Adrenal gland (tissue), 12 donors: ENCODE results near the gene SEMA4C. TPM values are rescaled to one million over a fixed set of nuclear protein-coding genes. Genes with fewer than 3 reads are reported as not detected.

Source experiments
- DNase-seq, 7 donors: peaks; one replicate each; pipeline ENCODE4 v3.0.0-alpha.2; 2019 to 2020
- H3K27ac ChIP-seq, 5 donors: fragments of 200-600 bp; sonication (generic) in 4 of 5; 1 replicate in 3 of 5; 2 replicates in 2 of 5; pipeline versions ENCODE4 v1.5.1 to v1.8.0; 2016 to 2020; ENCODE audit warnings: mild to moderate bottlenecking in 1 of 5
- H3K27me3 ChIP-seq: fragments of 200-600 bp; 2 replicates; pipeline ENCODE4 v1.8.0; 2021
- H3K36me3 ChIP-seq, 2 donors: fragments of 200-600 bp; replicated peaks in 1 of 2; 1 replicate in 1 of 2; 2 replicates in 1 of 2; pipeline versions ENCODE4 v1.5.1 to v1.8.0; 2018 to 2022
- H3K4me1 ChIP-seq, 2 donors: fragments of 200-600 bp; replicated peaks in 1 of 2; 1 replicate in 1 of 2; 2 replicates in 1 of 2; pipeline versions ENCODE4 v1.5.1 to v1.8.0; 2018 to 2021
- H3K4me3 ChIP-seq, 4 donors: fragments of 200-600 bp; sonication (generic) in 3 of 4; one replicate each; pipeline ENCODE4 v1.5.1; 2016 to 2018
- H3K9me3 ChIP-seq, 3 donors: fragments of 200-600 bp; sonication (generic) in 1 of 3; replicated peaks in 1 of 3; 1 replicate in 2 of 3; 2 replicates in 1 of 3; pipeline versions ENCODE4 v1.5.1 to v1.8.0; 2016 to 2021
- CTCF ChIP-seq, 6 experiments: fragments of 450-650 bp in 4 of 6; fragments of 200-600 bp in 2 of 6; sonication (generic) in 1 of 6; IDR thresholded peaks; 1 replicate in 5 of 6; 2 replicates in 1 of 6; pipeline versions ENCODE4 v1.5.1 to v1.8.0; 2016 to 2021; ENCODE audit warnings: antibody characterized with exemption in 6 of 6, mild to moderate bottlenecking in 2 of 6, moderate library complexity in 1 of 6
- POLR2A ChIP-seq, 2 donors: fragments of 450-650 bp; IDR thresholded peaks; one replicate each; pipeline ENCODE4 v1.6.1; 2017; ENCODE audit warnings: antibody characterized with exemption in 2 of 2, mild to moderate bottlenecking in 2 of 2, moderate library complexity in 1 of 2
- WGBS, 4 donors: extraction: QIAGEN DNeasy Blood & Tissue Kit in 2 of 4; methylation state at CpG; one replicate each; pipeline versions ENCODE4 v1.1.5 to v1.1.7; 2013 to 2017; 5-methylcytosine and 5-hydroxymethylcytosine counted together
- intact Hi-C, 2 donors: fragments of 100-400 bp; cut with DNase I; formaldehyde crosslinking; loops; one replicate each; pipeline versions ENCODE4 v1.14.1 to v1.15.0; 2022 to 2023
- polyA plus RNA-seq, 3 donors: library from polyadenylated mRNA; stranded (reverse); fragments of 200-250 nt in 2 of 3; fragments of 350-450 nt in 1 of 3; fragmentation: Illumina TruSeq in 1 of 3; extraction: RNeasy Lipid Tissue Mini Kit (QIAGEN cat#74804) in 1 of 3; gene quantifications; one replicate each; pipeline ENCODE4 v1.2.3, GENCODE V29; 2013 to 2014
- total RNA-seq, 9 donors: library from RNA; depleted of rRNA in 4 of 9; stranded (reverse); fragments of >200 nt in 4 of 9; fragments of 120-200 nt in 1 of 9; fragmentation: NEBNext Ultra II Directional in 1 of 9; extraction: Animal tissue kit (Norgen Biotek cat#: 25700) in 1 of 9; gene quantifications; one replicate each; pipeline versions ENCODE4 v1.1.0 to v1.2.4, GENCODE V29; 2013 to 2023
- donor health status: healthy with polysubstance abuse.
- donor health status: Bipolar disorder and iron deficiency.
- donor health status: DM: yes; HTN: yes; CAD: no.
- donor health status: DM: no; HTN: no; CAD: no.
- donor health status: DM: no; HTN: no; CAD: no.
- donor health status: DM: yes; HTN: yes; CAD: no.

SEMA4C gene
- total and polyA plus RNA-seq, 12 donors = 4.4 to 31.6 (median 23.2) TPM

- 69 to 86% (median 83%) methylated on average over 6 to 7 of the region's 7 CpGs for WGBS, 4 donors
- no peak overlapping the region for H3K4me3 ChIP-seq
- DNase-seq = no peak
- TF ChIP-seq CTCF (IDR thresholded peaks at IDR 0.05) (no peak), POLR2A (IDR thresholded peaks at IDR 0.05) (no peak)
- no peaks in the 10 kb centered on the region for H3K9me3 ChIP-seq
- H3K36me3 ChIP-seq = no peaks in the 10 kb centered on the region
- H3K27me3 ChIP-seq = no peaks in the 10 kb centered on the region
- intact Hi-C loops = no loop called here
- H3K4me1 ChIP-seq = peaks cover 0 to 13% of the 10 kb centered on the region in 2 donors
- no peak overlapping the region for H3K27ac ChIP-seq
These were observed 8.3 kb upstream of the SEMA4C start for GRCh38 chr2:96878171-96878570.

GRCh38 chr2:96877631-96878092 is 7.8 kb upstream of the SEMA4C start:
- no peak for DNase-seq
- H3K9me3 ChIP-seq = no peaks in the 10 kb centered on the region
- WGBS, 4 donors = 86 to 92% (median 90%) methylated on average over 12 to 15 of the region's 15 CpGs
- H3K27me3 ChIP-seq = no peaks in the 10 kb centered on the region
- TF ChIP-seq CTCF (IDR thresholded peaks at IDR 0.05) (no peak), POLR2A (IDR thresholded peaks at IDR 0.05) (no peak)
- H3K27ac ChIP-seq = no peak overlapping the region
- no peaks in the 10 kb centered on the region for H3K36me3 ChIP-seq
- H3K4me3 ChIP-seq = no peak overlapping the region
- peaks cover 0 to 13% of the 10 kb centered on the region in 2 donors for H3K4me1 ChIP-seq
- intact Hi-C loops = no loop called here

- no peaks in the 10 kb centered on the region for H3K36me3 ChIP-seq
- intact Hi-C loops = no loop called here
- WGBS, 4 donors = 85 to 91% (median 86%) methylated on average over 3 to 6 of the region's 6 CpGs
- H3K27me3 ChIP-seq = no peaks in the 10 kb centered on the region
- no peak overlapping the region for H3K4me3 ChIP-seq
- H3K4me1 ChIP-seq = peaks cover 0 to 13% of the 10 kb centered on the region in 2 donors
- no peak for DNase-seq
- TF ChIP-seq POLR2A (IDR thresholded peaks at IDR 0.05) (no peak), CTCF (IDR thresholded peaks at IDR 0.05) (no peak)
- no peak overlapping the region for H3K27ac ChIP-seq
- H3K9me3 ChIP-seq = no peaks in the 10 kb centered on the region
These were observed 7.2 kb upstream of the SEMA4C start for GRCh38 chr2:96877042-96877451.

- DNase-seq = no peak
These were observed 6.6 kb upstream of the SEMA4C start for GRCh38 chr2:96876269-96877041.

More at GRCh38 chr2:96876269-96877041, 6.6 kb upstream of the SEMA4C start:
- no peak overlapping the region for H3K4me3 ChIP-seq
- intact Hi-C loops = no loop called here
- no peak overlapping the region for H3K27ac ChIP-seq
- peaks cover 0 to 15% of the 10 kb centered on the region in 2 donors for H3K4me1 ChIP-seq
- no peaks in the 10 kb centered on the region for H3K27me3 ChIP-seq
- H3K9me3 ChIP-seq = no peaks in the 10 kb centered on the region
- TF ChIP-seq POLR2A (IDR thresholded peaks at IDR 0.05) = no peak
- TF ChIP-seq CTCF (IDR thresholded peaks at IDR 0.05) = no peak
- no peaks in the 10 kb centered on the region for H3K36me3 ChIP-seq
- WGBS, 4 donors = 68 to 87% (median 82%) methylated on average over 2 to 16 of the region's 16 CpGs
